MV-4-11 (cell line): ENCODE measurements around the gene ALOXE3.

Source experiments
- DNase-seq: peaks from one replicate; lab custom pipeline; 2025; lab: John Stamatoyannopoulos, UW

The ALOXE3 gene

GRCh38 chr17:8153957-8154607 is 35.8 kb upstream of the ALOXE3 start:
- DNase-seq = peak; percentile 81

- peak; percentile 51 for DNase-seq
These were observed 35.2 kb upstream of the ALOXE3 start for GRCh38 chr17:8153525-8153956.

DNA sequence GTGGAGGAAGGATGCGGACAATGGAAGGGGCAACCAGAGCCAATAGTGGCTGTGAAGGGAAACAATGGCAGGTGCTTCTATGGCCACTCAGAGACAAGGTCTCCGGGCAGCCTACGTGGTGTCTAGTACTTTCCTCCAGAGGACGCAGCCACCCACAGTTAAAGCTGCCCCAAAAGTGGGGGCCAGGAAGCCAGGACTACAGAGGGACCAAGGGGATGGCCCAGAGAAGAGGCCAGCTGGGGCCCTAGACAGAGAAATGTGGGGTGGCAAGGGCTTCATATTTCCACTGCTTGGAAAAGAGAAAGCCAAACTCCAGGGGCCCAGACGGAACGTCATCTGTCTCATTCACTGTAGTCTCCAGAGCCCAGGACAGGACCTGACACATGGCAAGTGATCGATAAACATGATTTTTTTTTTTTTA is 34.7 kb upstream of the ALOXE3 start:
- no peak for DNase-seq

GRCh38 chr17:8152112-8152775 is 33.9 kb upstream of the ALOXE3 start, which contains the start of gene PER1:
PER1 (minus strand) TSS chr17:8152404; CDS start chr17:8150706, 1,698 bp downstream.
- peak; percentile 96 for DNase-seq

DNA sequence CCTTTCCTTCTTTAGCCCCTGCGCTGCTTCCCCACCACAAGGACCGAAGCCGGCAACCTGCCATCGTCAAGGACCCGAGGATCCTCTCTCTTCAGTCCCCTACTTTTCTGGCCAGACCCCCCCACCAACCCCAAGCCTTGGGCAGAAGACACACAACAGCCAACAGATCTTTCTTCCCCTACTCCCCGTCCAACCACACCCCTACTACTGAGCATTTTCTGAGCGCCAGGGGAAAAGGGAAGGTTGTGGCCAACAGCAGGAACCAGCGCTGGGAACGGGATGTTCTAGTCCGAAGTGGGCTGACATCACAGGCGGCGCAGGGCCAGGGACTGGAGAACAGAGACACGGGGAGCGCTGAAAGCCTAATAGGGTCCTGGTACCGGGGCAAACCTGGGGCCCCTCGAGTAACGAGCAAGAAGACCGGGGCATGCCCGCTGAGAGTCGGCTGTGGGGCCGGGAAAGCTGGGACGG is 33.4 kb upstream of the ALOXE3 start:
- DNase-seq = peak; percentile 43

- peak; percentile 70 for DNase-seq
These were observed 32.9 kb upstream of the ALOXE3 start for GRCh38 chr17:8151120-8151640.

DNA sequence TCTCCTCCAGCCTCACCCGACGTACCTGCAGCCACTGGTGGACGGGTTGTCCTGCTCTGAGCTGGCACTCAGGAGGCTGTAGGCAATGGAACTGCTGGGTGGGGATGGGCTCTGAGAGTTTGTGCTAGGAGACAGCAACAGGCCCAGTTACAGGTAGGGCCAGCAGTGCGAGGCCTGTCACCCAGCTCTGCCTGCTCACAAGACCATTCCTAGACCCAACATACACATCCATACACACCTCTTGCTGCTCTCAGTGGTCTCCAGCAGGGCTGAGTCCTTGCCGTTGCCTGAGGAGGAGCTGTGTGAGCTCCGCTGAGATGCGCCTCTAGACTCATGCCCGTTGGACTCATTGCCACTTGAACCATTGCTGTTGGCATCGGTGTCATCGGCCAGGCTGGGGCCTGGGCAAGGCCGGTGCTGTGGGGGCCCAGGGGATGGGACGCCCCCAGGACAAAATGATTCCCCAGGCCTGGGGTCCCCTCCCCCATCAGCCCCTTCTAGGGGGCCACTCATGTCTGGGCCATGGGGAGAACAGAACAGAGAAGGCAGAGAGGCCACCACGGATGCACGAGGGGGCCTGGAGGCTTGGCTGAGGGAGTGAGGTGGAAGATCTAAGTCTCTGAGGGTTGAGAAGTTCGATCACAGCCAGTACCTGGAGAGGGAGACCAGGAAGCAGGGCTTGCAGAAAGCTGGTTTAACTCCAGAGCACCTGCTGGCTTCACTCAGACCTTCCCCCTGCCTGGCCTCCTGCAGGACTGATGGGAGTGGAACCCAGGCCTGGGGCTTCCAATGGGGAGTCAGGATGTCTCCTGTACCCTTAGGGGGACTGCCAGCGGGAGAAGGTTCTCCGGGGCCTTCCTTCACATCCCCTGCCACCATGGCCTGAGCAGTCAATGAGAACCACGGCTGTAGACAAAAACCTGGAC is 32.1 kb upstream of the ALOXE3 start:
- DNase-seq = no peak

GRCh38 chr17:8149419-8150193 is 31.3 kb upstream of the ALOXE3 start:
- DNase-seq = no peak

GRCh38 chr17:8148560-8148959 is 30.2 kb upstream of the ALOXE3 start:
- no peak for DNase-seq

DNA sequence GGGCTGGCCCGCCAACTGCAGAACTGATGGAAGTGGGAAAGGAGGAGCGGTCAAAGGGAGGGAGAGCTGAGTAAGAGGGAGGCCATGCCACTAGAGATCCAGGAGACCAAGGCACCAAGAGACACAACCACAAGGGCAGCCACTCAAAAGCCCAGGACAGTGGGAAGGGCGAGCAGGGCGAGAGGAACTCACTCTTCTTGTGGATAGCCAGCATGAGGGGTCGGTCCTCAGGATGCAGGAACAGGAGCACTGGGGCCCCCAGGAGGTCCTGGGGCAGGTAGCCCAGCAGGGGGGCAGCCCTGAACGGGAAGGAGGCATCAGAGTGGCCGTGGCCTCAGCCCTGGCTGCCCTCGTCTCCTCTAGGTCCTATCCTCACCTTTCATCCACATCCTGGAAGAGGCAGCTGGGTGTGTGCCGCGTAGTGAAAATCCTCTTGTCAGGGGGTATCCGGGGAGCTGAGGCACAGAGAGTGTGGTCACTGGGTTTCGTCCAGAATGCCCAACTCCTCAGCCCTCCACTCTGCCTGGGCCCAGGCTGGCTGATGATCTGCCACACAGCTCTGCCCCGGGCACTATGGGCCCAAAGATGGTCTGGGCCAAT is 29.6 kb upstream of the ALOXE3 start:
- no peak for DNase-seq

- no peak for DNase-seq
These were observed 29.0 kb upstream of the ALOXE3 start for GRCh38 chr17:8147141-8147804.

GRCh38 chr17:8146381-8147140 is 28.2 kb upstream of the ALOXE3 start:
- no peak for DNase-seq

DNA sequence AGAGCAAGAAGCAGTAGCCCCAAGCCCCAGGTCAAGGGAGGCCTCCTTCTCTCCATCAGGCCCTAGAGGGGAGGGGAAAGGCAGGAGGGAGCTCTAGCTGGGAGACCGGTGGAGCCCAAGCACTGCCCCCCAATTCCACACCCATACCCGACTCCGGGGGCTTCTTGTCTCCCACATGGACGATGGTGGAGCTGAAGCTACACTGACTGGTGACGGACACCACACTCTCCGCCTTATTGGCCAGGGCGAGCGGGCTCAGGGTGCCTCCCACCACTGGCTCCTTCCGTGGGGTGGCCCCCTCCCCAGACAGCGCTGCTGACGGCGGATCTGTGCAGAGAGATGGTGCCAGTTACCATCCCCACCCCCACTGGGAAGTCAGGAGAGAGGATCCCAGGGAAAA is 27.5 kb upstream of the ALOXE3 start:
- DNase-seq = no peak

DNA sequence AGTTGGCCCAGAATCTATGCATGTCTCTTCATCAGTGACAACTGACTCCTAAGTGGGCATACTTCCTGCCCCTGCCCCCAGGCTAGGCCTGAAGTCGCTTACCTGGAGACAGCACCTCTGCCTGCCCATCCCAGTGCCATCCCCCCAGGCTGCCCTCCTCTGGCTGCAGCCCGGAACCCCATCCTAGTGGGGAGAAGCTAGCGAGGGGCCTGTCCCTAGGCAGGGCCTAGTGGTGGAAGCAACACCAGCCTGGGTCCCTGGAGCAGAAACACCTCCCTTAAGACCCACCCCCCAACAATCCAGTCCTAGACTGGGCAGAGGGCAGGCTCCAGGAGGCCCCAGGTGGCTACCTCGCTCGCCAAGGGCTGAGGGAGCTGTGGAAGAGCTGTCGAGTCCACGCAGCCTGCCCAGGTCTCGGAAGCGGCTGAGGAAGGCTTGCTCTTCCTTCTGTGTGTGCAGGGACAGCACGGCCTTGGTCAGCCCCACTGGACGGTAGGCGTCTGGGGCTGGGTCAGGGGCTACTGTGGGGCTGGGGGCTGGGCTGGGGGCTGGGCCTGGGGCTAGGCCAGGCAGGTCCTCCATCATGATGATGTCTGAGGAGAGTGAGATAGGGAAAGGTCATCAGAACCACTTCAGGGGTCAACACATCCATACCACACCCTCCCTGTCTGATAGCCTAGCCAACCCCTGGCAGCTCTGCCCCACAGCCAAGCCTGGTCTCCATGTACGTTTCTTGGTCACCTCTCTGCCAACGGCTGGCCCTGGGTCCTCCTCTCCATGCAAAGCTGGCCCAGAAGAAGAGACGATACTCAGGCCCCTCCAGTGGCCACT is 26.3 kb upstream of the ALOXE3 start:
- no peak for DNase-seq

DNA sequence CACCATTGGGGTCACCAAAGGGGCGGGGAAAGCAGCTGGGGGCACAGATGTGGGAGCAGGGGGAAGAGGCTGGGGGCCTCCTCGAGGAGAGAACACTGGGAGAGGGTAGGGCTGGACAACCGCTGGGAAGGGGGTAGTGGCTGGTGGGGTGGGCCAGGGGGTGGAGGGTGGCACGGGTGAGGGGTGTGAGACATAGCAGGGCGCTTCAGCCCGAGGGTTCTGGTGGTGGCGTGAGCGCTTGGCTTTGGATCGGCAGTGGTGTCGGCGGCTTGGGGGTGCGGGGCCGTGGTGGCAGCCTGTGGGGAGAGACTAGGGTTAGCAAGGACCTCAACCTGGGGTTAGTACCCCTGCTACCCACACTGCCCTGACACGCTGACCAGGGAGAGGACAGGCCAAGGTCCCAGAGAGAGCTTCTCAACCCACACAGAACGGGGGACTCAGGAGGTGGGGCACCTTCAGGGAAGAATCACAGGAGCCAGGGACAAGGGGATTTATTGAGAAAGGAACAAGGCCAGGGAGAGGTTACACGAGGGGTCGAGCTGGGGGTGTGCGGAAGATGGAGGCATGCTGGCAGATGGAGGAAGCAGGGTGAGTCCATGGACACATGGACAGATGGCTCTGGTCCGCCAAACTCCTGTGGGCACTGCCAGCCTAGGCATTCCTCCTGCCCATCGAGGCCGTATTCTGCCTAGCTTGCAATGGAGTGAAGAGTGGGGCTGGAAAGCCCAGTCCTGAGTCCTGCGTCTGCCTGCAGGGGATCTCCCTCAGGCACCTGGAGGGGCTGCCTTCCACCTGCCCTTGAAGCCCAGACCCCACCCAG is 25.5 kb upstream of the ALOXE3 start:
- no peak for DNase-seq

- DNase-seq = no peak
These were observed 24.7 kb upstream of the ALOXE3 start for GRCh38 chr17:8142887-8143580.

DNA sequence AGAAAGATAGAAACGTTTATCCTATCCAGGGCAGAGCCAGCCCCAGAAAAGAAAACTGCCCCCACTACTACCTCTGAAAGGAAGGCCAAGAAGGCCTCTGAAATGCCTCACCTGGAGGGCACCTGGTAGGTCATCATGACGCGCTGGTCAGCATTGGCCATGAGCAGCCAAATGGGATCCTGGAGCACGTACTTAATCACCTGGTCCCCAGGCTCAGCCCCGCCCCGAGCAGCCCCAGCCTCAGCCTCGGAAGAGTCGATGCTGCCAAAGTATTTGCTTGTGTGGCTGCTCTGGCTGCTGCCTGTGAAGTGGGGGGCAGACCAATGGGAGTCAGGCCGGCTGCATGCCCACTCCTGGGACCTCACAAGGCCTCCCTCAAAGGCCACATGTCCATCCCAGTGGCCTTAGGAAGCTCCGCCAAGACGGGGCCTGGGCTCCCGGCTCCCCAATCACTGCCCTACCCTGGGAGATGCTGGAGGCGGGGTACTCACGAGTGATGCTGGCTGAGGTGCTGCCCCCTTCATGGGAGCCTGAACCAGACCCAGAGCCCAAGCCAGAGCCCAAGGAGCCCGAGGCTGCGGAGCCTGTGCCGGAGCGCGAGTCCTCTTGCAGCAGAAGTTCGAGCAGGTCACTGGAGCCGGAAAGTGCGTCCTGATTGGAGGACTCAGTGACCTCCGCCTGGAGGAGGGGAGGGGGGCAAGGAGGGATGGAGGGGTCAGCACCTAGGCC is 24.0 kb upstream of the ALOXE3 start:
- DNase-seq = no peak
